GM12864 (cell line): Measurements from ENCODE around the gene PLCH1.

ENCODE experiments used
- DNase-seq: peaks from one replicate; pipeline ENCODE4 v3.0.0-alpha.2; 2011; ENCODE audit warnings: low read depth
- H3K4me3 ChIP-seq: 2 replicates; pipeline ENCODE4 v1.5.1; 2011; ENCODE audit warnings: mild to moderate bottlenecking, low read depth, low read length, control low read depth
- CTCF ChIP-seq: IDR thresholded peaks from 2 replicates; pipeline ENCODE4 v1.5.1; 2011; ENCODE audit warnings: low read depth, mild to moderate bottlenecking, moderate library complexity, low read length, control low read depth, inconsistent platforms; ENCODE audit errors: missing control alignments

The PLCH1 gene

GRCh38 chr3:155382396-155383042 is 362.4 kb downstream of the PLCH1 start:
- no peak for DNase-seq
- TF ChIP-seq CTCF: peak; percentile 66
- H3K4me3 ChIP-seq: no peak overlapping the region

- no peak for DNase-seq
- TF ChIP-seq CTCF: no peak
- no peak overlapping the region for H3K4me3 ChIP-seq
Measured at GRCh38 chr3:155377847-155378246, 367.0 kb downstream of the PLCH1 start.

- DNase-seq: no peak
- no peak overlapping the region for H3K4me3 ChIP-seq
- no peak for TF ChIP-seq CTCF
Measured at GRCh38 chr3:155377071-155377470, 367.8 kb downstream of the PLCH1 start.

DNA sequence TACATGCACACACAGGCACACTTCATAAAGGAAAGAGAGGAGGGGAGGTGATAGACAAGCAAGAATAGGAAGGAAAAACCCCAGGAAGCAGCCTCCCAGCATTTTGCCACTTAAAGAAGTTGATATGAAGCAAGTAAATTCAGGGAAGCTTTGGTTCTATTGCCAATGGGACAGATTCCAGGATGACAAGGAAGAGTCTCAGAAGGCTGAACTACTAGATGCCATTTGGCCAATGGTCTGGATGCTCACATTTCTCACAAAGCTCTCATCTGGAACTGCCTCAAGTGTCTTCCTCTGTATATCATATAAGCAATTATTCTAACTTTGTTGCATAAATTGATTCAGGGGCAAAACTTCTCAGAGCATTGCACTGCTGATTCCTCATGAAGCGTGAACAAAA is 372.6 kb downstream of the PLCH1 start:
- no peak overlapping the region for H3K4me3 ChIP-seq
- TF ChIP-seq CTCF: no peak
- no peak for DNase-seq

- DNase-seq: no peak
- TF ChIP-seq CTCF: no peak
Measured at GRCh38 chr3:155370764-155371503, 373.9 kb downstream of the PLCH1 start.

DNA sequence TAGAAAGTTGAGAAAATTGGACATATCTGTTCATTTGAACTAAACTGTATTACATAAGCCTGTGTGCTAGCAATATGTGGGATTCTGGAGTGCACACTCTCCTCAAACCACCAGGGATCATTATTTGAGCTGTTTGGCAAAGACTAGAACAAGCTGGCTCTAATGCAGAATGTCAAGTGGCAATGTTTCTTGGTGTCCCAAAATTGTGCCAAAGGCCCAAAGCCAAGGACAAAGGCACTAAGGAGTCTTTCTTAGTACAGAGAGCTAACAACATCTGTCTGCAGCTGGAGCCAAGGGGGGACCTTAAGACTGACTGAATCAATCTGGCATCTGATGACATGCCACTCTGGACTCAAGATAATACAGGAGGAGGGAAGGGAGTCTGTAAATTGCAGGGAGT is 374.7 kb downstream of the PLCH1 start:
- no peak for TF ChIP-seq CTCF
- H3K4me3 ChIP-seq: no peak overlapping the region
- no peak for DNase-seq

More at GRCh38 chr3:155370764-155371503, 373.9 kb downstream of the PLCH1 start:
- H3K4me3 ChIP-seq: no peak overlapping the region

GRCh38 chr3:155369735-155370134 is 375.1 kb downstream of the PLCH1 start:
- no peak for DNase-seq
- H3K4me3 ChIP-seq: no peak overlapping the region
- no peak for TF ChIP-seq CTCF
